ENCODE measurements around the gene KCNAB1.

The KCNAB1 gene

DNA sequence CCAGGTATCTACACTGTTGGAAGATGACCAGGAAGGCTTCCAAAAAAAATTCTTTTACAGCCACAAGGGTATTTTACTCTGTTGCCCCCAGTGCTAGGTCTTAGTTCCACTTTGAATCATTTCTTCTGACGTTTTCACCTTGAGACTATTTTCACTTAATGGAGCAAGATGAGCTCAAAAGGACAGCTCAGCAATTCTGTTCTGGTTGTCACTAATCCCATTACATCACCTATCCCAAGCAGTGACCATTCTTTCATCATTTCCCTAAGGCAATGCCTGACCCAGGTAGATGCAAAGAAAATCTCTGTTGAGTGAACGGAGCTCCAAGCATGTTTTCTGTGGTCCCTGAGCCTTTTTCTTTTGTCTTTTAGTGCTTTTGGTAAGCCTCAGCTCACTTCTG is 210.0 kb downstream of the KCNAB1 start:
- no peak for DNase-seq (ENCODE audit: low read depth)
- TF ChIP-seq, protein P1, sequence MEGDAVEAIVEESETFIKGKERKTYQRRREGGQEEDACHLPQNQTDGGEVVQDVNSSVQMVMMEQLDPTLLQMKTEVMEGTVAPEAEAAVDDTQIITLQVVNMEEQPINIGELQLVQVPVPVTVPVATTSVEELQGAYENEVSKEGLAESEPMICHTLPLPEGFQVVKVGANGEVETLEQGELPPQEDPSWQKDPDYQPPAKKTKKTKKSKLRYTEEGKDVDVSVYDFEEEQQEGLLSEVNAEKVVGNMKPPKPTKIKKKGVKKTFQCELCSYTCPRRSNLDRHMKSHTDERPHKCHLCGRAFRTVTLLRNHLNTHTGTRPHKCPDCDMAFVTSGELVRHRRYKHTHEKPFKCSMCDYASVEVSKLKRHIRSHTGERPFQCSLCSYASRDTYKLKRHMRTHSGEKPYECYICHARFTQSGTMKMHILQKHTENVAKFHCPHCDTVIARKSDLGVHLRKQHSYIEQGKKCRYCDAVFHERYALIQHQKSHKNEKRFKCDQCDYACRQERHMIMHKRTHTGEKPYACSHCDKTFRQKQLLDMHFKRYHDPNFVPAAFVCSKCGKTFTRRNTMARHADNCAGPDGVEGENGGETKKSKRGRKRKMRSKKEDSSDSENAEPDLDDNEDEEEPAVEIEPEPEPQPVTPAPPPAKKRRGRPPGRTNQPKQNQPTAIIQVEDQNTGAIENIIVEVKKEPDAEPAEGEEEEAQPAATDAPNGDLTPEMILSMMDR (IDR thresholded peaks at IDR 0.05; ENCODE audit: control insufficient read depth, extremely low read depth, insufficient read depth): no peak
- H3K4me3 ChIP-seq (ENCODE audit: low read depth, low read length): no peak overlapping the region

GRCh38 chr3:156332304-156332703 is 211.9 kb downstream of the KCNAB1 start:
- H3K4me3 ChIP-seq (ENCODE audit: low read depth, low read length): no peak overlapping the region
- TF ChIP-seq, protein P1 (IDR thresholded peaks at IDR 0.05; ENCODE audit: control insufficient read depth, extremely low read depth, insufficient read depth): no peak
- no peak for DNase-seq (ENCODE audit: low read depth)

DNA sequence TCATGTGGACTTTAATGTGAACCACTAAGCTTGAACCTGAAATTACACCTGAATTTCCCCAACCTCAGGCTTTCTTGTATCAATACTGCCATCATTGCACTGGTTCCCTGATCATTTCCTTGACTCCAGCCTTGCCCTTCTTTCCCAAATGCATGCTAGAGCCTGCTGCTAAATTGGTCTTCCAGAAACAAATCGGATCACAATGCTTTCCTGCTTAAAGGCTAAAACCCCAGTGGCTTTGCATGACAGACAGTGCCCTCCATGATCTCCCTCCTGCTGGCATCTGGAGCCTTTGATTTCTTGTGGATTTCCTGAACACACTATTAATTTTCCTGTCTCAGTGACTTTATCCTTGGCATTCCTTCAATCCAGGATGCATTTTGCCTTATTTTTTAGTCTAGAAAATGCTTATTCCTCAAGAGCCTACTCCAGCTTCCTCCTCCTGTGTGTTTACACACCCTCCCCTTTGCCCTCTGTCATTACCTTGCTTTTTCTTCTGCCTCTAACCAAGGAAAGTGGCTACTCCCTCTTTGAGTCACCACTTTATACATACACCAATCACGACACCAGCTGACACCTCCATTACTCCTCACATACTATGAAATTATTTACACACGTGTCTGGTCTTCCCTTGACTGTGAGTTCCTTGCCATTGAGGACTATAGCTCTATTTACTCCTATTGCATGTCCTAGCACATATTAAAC is 214.6 kb downstream of the KCNAB1 start:
- no peak overlapping the region for H3K4me3 ChIP-seq (ENCODE audit: low read depth, low read length)
- DNase-seq (ENCODE audit: low read depth): no peak
- TF ChIP-seq, protein P1 (IDR thresholded peaks at IDR 0.05; ENCODE audit: control insufficient read depth, extremely low read depth, insufficient read depth): no peak

DNA sequence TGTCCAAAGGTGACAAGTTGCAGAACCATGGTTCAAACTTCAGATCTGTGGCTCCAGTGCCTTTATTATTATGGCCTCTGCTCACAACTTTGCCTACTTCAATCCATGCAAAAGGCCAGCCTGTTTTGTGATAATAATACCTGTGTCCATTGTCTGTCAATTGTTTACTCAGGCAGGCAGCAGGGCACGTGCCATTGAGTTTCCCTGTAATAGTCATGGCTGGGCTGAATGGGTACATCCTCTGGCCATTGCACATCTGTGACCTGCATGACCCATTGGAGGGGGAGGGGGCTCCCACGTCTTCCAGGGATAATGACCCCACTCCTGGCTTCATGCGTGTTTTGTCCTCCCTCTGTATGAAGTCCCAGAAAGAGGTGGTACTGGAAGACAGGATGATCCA is 219.1 kb downstream of the KCNAB1 start:
- TF ChIP-seq, protein P1 (IDR thresholded peaks at IDR 0.05; ENCODE audit: control insufficient read depth, extremely low read depth, insufficient read depth): no peak
- no peak for DNase-seq (ENCODE audit: low read depth)

DNA sequence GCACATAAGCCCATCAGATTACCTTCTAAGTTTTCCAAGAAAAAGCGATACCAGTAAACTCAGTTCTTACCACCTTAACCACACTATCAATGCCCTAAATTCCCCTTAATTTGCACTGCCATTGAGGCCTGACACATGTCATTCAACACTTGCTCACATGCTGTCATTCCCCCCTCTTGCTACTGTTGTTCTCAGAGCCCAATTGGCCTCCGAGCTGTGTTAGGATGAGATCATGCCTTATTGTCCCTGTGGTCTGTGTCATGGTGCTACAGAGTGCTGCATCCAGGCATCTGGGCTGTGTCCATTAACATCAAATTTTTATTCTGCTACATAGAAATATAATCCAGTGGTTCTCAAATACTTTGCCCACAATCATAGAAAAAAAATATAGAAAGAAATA is 221.0 kb downstream of the KCNAB1 start:
- TF ChIP-seq, protein P1 (IDR thresholded peaks at IDR 0.05; ENCODE audit: control insufficient read depth, extremely low read depth, insufficient read depth): no peak
- H3K4me3 ChIP-seq (ENCODE audit: low read depth, low read length): no peak overlapping the region
- no peak for DNase-seq (ENCODE audit: low read depth)

More for the DNA sequence above, 219.1 kb downstream of the KCNAB1 start:
- no peak overlapping the region for H3K4me3 ChIP-seq (ENCODE audit: low read depth, low read length)

- TF ChIP-seq, protein P1 (IDR thresholded peaks at IDR 0.05; ENCODE audit: control insufficient read depth, extremely low read depth, insufficient read depth): no peak
- no peak overlapping the region for H3K4me3 ChIP-seq (ENCODE audit: low read depth, low read length)
- no peak for DNase-seq (ENCODE audit: low read depth)
These were observed 221.5 kb downstream of the KCNAB1 start for GRCh38 chr3:156341831-156342416.
